NCI-H524 (cell line): ENCODE data around the gene FAM221B.

ENCODE experiments used
- DNase-seq, 2 experiments: peaks; one replicate each; lab custom pipeline; 2025; lab: John Stamatoyannopoulos, UW

FAM221B gene

GRCh38 chr9:35820076-35820475, 8.5 kb downstream of the FAM221B start:
- no peak for DNase-seq

- no peak for DNase-seq
Measured at GRCh38 chr9:35818341-35818740, 10.2 kb downstream of the FAM221B start.

GRCh38 chr9:35816708-35817107, 11.8 kb downstream of the FAM221B start:
- DNase-seq, result peak; percentile 93

- DNase-seq, result peak; percentile 98 to 99
Measured at GRCh38 chr9:35814841-35815543, 13.5 kb downstream of the FAM221B start, which contains the start of gene HINT2. HINT2 (minus strand) TSS chr9:35815042; CDS start chr9:35814979, 63 bp downstream.

GRCh38 chr9:35814106-35814840, 14.3 kb downstream of the FAM221B start:
- DNase-seq, result peak; percentile 13 to 63

GRCh38 chr9:35813434-35814105, 15.0 kb downstream of the FAM221B start:
- peak in 1 of 2 experiments; percentile 46 for DNase-seq

GRCh38 chr9:35812025-35812602, 16.4 kb downstream of the FAM221B start, which contains the start of gene SPAG8:
SPAG8 (minus strand) TSS chr9:35812262; CDS start chr9:35812147, 115 bp downstream.
- peak; percentile 87 to 95 for DNase-seq

- no peak for DNase-seq
Measured at GRCh38 chr9:35811381-35812024, 17.0 kb downstream of the FAM221B start.

GRCh38 chr9:35810122-35810521, 18.4 kb downstream of the FAM221B start:
- no peak for DNase-seq

- DNase-seq, result no peak
Measured at GRCh38 chr9:35808433-35808832, 20.1 kb downstream of the FAM221B start.

GRCh38 chr9:35806101-35806500, 22.4 kb downstream of the FAM221B start:
- no peak for DNase-seq

GRCh38 chr9:35801328-35802128, 27.0 kb downstream of the FAM221B start:
- DNase-seq, result no peak

GRCh38 chr9:35800530-35800929, 28.0 kb downstream of the FAM221B start:
- no peak for DNase-seq

- DNase-seq, result no peak
Measured at GRCh38 chr9:35798658-35799374, 29.7 kb downstream of the FAM221B start.

- no peak for DNase-seq
Measured at GRCh38 chr9:35797311-35798109, 31.0 kb downstream of the FAM221B start.

- DNase-seq, result no peak
Measured at GRCh38 chr9:35795695-35796094, 32.8 kb downstream of the FAM221B start.

GRCh38 chr9:35793461-35793860, 35.1 kb downstream of the FAM221B start:
- DNase-seq, result peak; percentile 51 to 76

GRCh38 chr9:35792826-35793225, 35.7 kb downstream of the FAM221B start:
- DNase-seq, result no peak
